GM12873 (cell line): ENCODE measurements around the gene UPK1A.

Source experiments
- TF ChIP-seq, protein P1 (sequence below): IDR thresholded peaks from 2 replicates; pipeline ENCODE4 v1.5.1; 2012; ENCODE audit warnings: low read depth, mild to moderate bottlenecking, moderate library complexity, low read length, control low read depth; ENCODE audit not compliant: insufficient read depth; ENCODE audit errors: missing control alignments

The UPK1A gene

GRCh38 chr19:35695895-35696422 lies 29.6 kb downstream of the UPK1A start:
- TF ChIP-seq, protein P1, sequence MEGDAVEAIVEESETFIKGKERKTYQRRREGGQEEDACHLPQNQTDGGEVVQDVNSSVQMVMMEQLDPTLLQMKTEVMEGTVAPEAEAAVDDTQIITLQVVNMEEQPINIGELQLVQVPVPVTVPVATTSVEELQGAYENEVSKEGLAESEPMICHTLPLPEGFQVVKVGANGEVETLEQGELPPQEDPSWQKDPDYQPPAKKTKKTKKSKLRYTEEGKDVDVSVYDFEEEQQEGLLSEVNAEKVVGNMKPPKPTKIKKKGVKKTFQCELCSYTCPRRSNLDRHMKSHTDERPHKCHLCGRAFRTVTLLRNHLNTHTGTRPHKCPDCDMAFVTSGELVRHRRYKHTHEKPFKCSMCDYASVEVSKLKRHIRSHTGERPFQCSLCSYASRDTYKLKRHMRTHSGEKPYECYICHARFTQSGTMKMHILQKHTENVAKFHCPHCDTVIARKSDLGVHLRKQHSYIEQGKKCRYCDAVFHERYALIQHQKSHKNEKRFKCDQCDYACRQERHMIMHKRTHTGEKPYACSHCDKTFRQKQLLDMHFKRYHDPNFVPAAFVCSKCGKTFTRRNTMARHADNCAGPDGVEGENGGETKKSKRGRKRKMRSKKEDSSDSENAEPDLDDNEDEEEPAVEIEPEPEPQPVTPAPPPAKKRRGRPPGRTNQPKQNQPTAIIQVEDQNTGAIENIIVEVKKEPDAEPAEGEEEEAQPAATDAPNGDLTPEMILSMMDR: no peak

- TF ChIP-seq, protein P1: no peak
Observed at GRCh38 chr19:35696835-35697234, 30.5 kb downstream of the UPK1A start.

- TF ChIP-seq, protein P1: no peak
Observed at GRCh38 chr19:35702223-35703012, 36.1 kb downstream of the UPK1A start.

DNA sequence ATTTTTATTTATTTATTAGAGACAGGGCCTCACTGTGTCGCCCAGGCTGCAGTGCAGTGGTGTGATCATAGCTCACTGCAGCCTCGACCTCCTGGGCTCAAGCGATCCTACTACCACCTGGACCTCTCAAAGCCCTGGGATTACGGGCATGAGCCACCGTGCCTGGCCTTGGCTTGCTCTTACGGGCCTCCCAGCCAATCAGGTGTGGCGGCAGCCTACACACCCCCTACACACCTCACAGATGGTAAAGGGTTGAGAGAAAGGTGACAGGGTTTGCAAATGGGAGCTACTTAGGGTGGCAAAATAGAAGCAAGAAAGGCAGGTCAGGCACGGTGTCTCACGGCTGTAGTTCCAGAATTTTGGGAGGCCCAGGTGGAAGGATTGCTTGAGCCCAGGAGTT lies 37.0 kb downstream of the UPK1A start:
- TF ChIP-seq, protein P1: no peak

- TF ChIP-seq, protein P1: no peak
Observed at GRCh38 chr19:35704218-35704617, 37.9 kb downstream of the UPK1A start, which contains the start of gene ZBTB32. Gene ZBTB32 (plus strand): TSS chr19:35704558. CDS start chr19:35714627, 10,069 bp downstream.

DNA sequence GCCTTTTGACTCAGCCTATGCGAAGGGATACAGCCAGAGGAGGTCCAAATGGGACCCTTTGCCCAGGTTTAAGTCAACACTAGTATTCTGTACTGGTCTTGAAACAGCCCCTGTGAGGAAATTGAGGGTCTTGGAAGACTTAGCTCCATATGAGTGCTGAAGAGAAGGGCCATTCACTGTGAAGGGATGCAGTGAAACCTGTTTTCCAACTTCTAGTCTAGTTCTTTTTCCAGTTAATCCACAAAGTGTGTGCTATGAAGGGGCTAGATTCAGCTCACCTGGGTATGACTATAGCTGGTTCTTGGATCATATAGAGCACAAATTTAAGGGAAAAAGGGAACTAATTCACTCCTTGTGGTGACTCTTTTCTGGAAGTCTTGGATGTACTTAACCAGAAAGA lies 42.1 kb downstream of the UPK1A start:
- TF ChIP-seq, protein P1: no peak

GRCh38 chr19:35710784-35711723 lies 44.7 kb downstream of the UPK1A start:
- TF ChIP-seq, protein P1: no peak
